Activated naive CD4-positive, alpha-beta T cell (primary cell): ENCODE measurements around the gene ZNF366.

Source experiments
- DNase-seq, 4 experiments: peaks; one replicate each; lab custom pipeline; 2025; lab: John Stamatoyannopoulos, UW

Gene ZNF366

GRCh38 chr5:72522607-72523006, 15.4 kb upstream of the ZNF366 start:
- DNase-seq, result no peak

GRCh38 chr5:72519111-72519510, 11.9 kb upstream of the ZNF366 start:
- no peak for DNase-seq

GRCh38 chr5:72518001-72518683, 10.9 kb upstream of the ZNF366 start:
- DNase-seq, result no peak

DNA sequence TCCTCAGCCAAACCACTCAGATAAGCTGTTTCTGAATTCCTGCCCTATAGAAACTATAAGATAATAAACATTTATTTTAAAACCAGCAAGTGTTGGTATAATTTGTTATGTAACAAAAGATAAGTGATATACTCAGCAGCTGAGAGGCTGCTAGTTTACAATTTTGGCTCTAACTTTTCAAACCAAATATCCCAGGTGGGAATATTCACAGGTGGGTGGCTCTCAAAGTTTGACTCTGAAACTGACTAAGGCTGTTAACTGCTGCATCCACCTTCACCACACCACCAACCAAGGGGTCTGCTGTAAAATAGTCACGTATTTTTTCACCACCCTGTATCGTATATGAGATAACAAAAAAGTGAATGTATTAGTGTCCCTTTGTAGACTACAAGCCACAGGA, 9.7 kb upstream of the ZNF366 start:
- no peak for DNase-seq

DNA sequence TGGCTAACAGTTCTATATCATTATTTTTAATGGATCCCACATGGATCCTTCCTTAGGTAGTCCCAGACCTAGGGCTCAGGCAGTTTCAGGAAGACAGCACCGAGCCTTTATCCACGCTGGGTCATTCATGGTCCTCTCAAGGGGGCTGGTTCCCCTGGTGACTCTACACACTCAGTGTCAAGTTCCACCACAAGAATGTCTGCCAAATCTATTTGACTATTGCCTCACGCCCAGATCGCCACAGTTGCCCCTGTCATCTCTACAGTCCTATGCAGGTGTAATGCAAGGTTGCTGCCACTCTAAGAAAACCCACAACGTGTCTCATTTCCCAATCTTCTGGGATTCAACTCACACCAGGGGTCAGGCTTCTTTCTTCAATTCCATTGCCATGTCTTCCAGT, 8.0 kb upstream of the ZNF366 start:
- DNase-seq, result no peak

DNA sequence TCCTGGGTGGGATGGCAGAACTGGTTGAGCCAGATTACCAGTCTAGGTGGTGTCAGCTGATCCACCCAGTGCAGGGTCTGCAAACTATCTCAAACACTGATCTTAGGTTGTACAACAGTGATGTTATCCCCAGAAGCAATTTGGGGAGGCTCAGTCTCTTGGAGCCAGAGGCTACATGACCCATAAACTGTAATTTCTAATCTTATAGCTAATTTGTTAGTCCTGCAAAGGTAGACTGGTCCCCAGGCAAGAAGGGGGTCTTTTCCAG, 5.3 kb upstream of the ZNF366 start:
- no peak for DNase-seq

DNA sequence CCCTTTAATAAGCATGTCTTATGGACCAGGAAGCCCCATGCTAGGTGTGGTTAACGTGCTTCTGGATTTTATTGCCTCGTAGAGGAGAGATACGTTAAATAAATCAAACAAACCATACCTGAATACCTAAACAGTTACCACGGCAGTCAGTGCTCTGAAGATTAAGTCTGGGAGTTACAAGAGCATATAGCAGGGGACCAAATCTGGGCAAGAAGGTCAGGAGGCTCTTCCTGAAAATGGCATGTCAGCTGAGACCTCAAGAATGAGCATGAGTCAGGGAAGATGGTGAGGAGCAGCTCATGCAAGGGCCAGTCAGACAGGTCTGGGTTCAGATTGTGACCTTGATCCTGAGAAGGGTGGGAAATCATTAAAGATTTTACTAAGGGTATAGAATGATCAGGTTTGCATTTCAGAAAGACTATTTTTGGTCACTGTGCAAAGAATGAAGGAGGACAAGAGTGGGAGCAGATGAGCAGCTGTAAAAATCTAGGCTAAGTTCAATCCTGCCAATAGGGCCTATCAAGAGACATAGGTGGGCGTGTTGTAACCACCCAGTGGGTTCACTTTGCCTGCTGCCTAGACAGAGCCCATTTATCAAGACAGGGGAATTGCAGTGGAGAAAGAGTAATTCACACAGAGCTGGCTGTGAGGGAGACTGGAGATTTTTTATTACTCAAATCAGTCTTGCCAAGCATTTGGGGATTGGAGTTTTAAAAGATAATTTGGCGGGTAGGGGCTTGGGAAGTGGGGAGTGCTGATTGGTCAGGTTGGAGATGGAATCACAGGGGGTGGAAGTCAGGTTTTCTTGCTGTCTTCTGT, 4.8 kb upstream of the ZNF366 start:
- no peak for DNase-seq

DNA sequence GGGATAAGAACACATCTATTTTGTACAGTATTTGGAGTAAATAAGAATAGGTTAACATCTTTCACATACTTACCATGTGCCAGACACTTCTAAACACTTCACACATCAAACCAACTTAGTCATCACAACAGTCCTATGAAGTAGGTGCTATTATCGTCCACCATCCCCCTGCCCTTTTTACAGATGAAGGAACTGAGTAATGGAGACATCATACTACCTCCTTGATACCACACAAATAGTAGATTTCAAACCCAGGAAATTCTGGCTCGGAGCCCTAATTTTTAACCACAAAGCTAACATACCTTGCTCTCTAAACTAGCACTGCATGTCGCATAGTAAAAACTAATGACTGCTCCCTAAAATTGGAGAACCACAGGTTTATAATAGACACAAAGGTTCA, 4.2 kb upstream of the ZNF366 start:
- DNase-seq, result no peak

DNA sequence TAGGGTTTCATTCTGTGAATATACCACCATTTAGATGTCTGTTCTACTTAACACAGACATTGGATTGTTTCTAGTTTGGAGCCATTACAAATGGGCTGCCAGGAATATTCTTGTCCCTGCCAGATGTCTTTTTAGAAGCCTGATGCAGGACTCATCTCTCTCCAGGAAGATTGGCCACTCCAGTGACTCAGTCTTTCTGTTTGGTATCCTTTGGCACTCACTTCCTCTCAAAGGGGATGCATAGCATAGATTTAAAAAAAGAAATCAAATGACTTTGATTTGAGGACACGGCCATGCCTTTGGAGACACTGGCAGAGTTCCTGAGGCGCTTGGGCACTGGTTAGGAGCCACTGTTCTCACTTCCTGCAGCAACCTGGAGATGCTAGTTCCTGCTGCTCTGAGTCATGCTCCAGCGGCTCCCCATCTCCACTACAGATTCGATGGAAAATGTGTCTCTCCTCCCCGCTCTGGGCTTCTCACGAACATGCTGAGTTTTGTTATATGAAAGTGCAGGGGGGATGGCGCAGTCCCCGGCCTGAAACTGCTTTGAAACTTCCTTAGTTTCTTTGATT, 3.5 kb upstream of the ZNF366 start:
- DNase-seq, result no peak

DNA sequence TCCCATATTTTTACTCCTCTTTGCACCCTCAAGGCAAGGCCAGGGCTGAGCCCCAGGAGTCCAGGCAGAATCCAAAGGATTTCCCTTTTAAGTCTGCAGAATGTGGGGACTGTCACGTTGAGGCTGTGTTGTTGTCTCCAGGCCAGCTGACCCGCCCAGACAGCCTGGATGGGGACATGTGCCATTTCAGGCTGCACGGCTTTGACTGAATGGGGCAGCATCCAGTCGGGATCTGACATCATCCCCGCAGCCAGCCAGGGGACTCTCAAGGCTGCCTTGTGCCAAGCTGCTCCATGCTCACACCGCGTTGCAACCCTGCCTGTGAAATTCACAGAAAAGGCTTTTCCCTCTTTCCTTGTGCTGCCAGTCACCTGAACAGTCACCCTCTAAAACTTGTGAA, 2.2 kb upstream of the ZNF366 start:
- no peak for DNase-seq

DNA sequence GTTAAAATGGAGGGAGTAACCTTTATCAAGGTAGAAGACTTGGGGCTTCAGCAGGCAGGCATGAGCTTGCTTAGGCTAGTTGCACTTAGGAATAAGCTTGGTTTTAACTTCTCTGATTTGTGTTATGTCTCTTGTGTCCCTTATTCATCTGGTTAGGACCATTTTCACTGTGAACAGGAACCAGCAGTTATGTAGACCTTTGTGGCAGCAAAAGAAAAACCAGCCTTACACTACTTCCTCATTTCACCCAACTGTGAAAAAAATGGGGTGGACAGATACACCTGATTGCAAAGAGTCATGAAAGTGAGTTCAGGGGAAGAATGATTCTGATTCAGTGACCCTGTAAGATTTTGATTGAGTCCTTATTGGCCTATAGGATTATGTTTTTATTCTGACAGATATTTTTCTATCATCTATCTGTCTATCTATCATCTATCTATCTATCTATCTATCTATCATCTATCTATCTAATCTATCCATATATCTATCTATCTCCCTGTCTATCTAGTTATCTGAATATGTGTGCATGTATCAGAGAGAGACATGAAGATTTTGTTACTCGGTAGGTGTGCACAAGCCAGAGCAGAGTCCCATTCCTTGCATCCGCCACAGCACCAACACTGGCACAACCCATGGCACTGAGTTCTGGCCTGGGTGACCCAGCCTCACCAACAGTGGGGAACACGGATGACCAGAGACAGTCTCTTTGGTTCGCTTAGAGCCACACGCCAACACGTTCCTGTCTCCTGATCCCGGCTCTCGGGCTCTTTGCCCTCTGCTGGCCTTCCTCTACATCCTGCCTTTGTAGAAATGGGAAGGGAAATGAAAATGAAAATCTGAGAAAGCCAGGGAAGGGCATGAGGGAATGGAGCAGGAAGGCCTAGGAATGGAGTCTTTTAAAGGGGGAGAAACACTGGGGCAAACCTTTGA, 1.3 kb upstream of the ZNF366 start:
- no peak for DNase-seq

- DNase-seq, result no peak
Observed at GRCh38 chr5:72507907-72508238, 663 bp upstream of the ZNF366 start.

DNA sequence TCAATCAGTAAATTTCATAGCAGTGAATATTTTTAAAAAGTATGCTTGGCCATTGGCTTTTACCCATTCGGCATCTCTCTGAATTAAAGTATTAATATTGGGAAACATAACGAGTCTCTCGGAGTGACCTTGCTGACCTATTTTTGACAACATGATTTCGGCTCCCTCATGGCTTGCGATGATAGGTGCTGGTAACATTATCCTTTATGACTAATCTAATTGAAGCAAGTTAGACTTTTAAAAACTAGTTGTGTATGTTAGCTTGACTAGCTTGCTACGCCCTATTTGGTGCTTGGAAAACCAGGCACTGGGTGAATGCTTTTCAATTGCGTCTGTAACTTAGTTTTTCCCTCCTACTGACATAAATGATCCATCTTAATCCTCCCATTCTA, 1.1 kb downstream of the ZNF366 start:
- DNase-seq, result no peak

DNA sequence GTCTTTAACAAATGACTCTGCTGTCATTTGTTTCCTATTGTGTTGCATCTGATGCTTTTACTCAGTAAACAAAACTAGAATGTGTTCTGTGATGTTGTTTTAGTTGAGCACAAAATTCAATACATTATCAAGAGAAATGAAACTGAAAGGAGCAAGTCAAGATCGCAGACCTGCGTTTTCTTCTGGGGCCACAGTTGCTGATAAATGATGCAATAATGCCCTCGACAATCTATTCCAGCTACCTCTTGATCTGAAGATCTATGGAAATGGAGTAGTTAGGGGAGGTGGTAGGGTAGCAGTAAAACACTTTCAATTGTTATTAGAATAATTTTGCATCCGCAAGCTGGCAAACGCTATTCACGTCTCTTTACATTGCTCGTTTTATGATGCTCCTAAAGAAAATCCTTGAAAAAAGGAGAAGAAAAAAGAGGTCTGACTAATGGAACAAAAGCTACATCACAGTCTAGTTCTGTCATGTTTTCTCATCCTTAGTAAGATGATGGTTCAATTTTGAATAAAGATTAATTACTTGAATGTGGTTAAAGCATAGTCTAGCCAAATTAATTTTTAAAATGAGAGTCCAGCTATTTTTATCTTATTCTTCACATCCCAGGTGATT, 1.6 kb downstream of the ZNF366 start:
- no peak for DNase-seq

DNA sequence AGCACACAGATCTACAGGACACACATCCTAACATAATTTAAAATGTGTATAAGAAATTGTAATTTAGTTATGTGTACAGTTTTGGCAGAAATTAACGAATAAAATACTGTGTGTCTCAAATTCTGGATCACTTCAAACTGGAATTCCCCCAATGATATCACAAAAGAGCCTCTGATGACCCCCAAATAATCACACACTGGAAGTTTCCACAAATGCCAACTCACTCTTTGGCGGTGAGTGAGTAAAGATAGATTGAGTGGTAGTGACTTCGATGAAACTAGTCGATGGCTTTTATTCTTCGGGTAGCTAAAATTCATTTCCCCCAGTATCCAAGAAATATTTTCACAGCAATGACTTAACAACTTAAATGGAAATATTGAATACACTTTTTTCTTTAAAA, 2.2 kb downstream of the ZNF366 start:
- DNase-seq, result no peak

DNA sequence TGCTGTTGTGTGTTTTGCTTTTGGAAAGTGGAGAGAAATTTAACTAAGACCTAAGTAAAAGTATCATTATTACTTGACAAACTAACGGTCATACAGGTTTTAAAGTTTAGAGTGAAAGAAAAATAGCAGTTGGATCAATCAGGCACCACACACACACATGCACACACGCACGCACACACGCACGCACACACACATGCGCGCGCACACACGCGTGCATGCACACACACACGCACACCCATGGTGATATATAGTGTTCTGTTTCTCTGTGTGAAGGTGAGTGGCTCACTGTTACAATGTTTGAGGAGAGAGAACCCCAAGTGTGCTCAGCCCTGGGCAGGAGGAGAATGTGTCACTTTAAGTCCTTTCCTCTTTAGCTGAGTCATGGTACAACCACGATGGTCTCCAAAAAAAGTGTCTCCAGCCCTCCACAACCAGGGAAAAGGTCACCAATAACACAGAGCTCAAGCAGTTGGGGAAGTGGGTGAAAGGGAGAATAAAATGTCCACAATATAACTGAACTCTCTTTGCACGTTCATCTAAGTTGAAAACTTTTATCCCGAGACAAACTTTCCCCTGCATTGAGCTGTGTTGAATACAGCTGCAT, 3.2 kb downstream of the ZNF366 start:
- DNase-seq, result no peak

DNA sequence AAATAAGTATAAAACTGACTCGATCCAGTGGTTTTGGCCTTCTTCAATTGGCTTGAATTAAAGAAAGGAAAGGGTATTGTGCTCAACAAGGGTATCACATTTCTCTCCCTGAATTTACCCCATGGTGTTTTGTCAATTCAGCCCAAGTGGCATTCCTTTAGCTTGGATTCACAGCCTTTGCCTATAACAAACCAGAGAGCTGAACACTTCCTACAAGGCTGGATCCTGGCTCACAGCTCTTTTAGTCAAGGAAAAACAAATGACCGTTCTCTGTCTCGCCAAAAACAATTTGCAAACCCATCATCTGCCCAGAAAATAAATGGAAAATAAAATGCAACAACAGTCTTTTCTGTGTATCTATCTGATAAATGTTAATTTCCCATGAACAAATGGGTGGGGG, 5.7 kb downstream of the ZNF366 start:
- DNase-seq, result no peak

DNA sequence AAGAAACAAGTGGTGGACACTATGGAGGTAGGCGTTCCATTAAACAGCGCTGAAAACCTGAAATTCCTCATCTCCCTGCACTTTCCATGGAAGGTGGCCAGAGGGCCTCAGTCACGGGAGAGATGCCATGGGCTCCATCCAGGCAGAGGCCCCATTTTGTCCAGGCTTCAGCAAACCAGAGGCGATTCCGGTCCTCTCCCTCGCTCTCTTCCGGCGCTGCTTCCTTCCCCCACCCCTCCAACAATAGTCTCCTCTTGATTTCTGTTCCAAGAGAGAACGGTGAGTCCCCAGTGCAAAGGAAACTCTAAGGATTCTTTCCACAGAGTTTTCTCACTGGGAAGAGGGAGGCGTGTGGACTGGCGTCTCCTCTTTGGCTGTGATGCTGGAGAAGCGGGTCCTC, 7.5 kb downstream of the ZNF366 start:
- no peak for DNase-seq

GRCh38 chr5:72499090-72499489, 8.1 kb downstream of the ZNF366 start:
- DNase-seq, result no peak

DNA sequence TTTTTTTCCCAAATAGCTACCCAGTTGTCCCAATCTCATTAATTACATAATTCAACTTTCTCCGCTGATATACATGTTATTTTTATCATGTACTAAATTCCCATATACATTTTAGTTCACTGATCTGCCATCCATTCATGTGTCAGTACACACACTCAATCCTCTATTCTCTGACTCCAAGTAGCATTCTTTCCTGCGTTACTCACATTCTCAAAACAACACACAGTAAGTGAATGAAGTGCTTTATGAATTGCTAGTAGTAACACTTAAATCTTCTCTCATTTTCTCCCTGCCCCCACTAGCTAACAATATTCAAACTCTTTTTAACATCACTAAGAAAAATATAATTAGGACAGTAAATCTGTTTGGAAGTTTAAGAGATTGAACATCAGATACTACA, 8.9 kb downstream of the ZNF366 start:
- no peak for DNase-seq

DNA sequence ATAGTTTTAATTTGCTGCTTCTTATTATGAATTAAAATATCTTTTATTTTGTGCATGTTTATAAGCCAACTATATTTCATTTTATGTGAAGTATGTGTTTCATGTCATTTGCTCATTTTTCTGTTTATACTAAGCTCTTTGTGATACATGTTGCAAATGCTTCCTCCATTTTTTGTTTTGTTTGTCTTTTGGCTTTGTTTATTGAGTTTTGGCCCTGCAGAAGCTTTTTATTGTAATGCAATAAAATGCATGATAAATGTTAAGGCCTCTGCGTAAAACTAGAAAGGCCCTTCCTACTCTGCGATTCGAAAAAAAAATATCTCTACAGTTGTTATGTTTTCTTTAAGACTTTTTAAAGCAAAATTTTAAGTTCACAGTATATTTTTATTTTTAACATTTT, 9.4 kb downstream of the ZNF366 start:
- no peak for DNase-seq

DNA sequence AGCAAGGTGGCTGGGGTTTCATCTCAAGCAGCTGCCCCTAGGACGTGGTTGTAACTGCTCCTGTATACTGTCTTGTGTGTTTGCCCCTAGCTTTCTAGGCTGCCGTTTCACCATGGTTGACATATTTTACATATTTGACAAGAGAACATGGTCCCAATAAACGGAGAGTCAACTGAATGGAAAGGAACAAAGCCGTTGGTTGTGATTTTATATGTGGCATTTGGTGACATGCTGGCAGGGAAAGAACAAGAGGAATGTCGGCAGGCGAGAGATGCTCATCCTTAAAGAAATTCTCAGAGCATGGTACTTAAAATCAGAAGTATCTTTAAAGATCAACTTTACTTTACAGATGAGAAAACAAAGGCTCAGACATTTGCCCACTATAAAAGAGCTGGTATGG, 11.8 kb downstream of the ZNF366 start:
- no peak for DNase-seq
